HCT116 (cell line): ENCODE data around the gene SERINC1. TPM values are rescaled to one million over a fixed set of nuclear protein-coding genes. Genes with fewer than 3 reads are reported as not detected.

ENCODE experiments used
- ATAC-seq: fragments of 200-7000 bp; cut with Tn5 transposase; 2 replicates; pipeline ENCODE4 v1.9.1; 2020; ENCODE audit warnings: mild to moderate bottlenecking, moderate library complexity
- BruUV-seq: library from RNA; stranded (reverse); fragments of 400-500 nt; replicated peaks from 2 replicates; lab custom pipeline; 2021; lab: Mats Ljungman, UMichigan
- CTCF ChIA-PET: fragments of 300-600 bp; sonication (Branson Sonifier 250); formaldehyde crosslinking; loops from one replicate; lab custom pipeline; 2021; ENCODE audit warnings: antibody characterized with exemption; lab: Charles Lee
- POLR2A ChIA-PET: fragments of 300-600, 350-600 bp; sonication (Branson Sonifier 250); formaldehyde crosslinking; loops from one replicate; lab custom pipeline; 2021; ENCODE audit warnings: antibody characterized with exemption; lab: Charles Lee
- RAD21 ChIA-PET, 2 experiments: fragments of 300-600 bp; sonication (Branson Sonifier 250); formaldehyde crosslinking; loops; one replicate each; lab custom pipeline; 2023; ENCODE audit warnings: low total read pairs in 2 of 2; ENCODE audit not compliant: uncharacterized antibody in 2 of 2, unreplicated experiment in 2 of 2, low non-redundant PET in 1 of 2; lab: Charles Lee
- DNase-seq: peaks from one replicate; pipeline ENCODE4 v3.0.0-alpha.2; 2010; ENCODE audit warnings: low read depth, low spot score
- H2AFZ ChIP-seq: fragments of 200-600 bp; shearing (Covaris generic), sonication (generic); 2 replicates; pipeline ENCODE4 v1.6.1; 2017; ENCODE audit warnings: low read depth, mixed run types, mixed read lengths, antibody characterized with exemption, low read length; ENCODE audit not compliant: poor library complexity, severe bottlenecking
- H3K27ac ChIP-seq: 2 replicates; pipeline ENCODE4 v1.5.1; 2012; ENCODE audit warnings: low read depth, low read length
- H3K27me3 ChIP-seq: fragments of 200-600 bp; sonication (generic); 2 replicates; pipeline ENCODE4 v1.6.1; 2016; ENCODE audit warnings: mixed run types, low read length, mixed read lengths; ENCODE audit not compliant: insufficient read depth
- H3K36me3 ChIP-seq, 2 experiments: fragments of 200-500 bp in 1 of 2; fragments of 200-600 bp in 1 of 2; sonication (Bioruptor generic) in 1 of 2; sonication (generic) in 1 of 2; 2 replicates each; pipeline versions ENCODE4 v1.5.1 to v1.6.1; 2014 to 2016; ENCODE audit warnings: low read length in 2 of 2, inconsistent platforms in 1 of 2, mixed read lengths in 1 of 2, mixed run types in 1 of 2; ENCODE audit not compliant: insufficient read depth in 2 of 2, control insufficient read depth in 1 of 2
- H3K4me1 ChIP-seq, 2 experiments: fragments of 200-600 bp in 1 of 2; sonication (generic) in 1 of 2; 2 replicates each; pipeline versions ENCODE4 v1.5.1 to v1.6.1; 2012 to 2017; ENCODE audit warnings: low read length in 2 of 2, inconsistent platforms in 1 of 2, mild to moderate bottlenecking in 1 of 2, mixed read lengths in 1 of 2, mixed run types in 1 of 2, moderate library complexity in 1 of 2; ENCODE audit not compliant: insufficient read depth in 2 of 2, control insufficient read depth in 1 of 2
- H3K4me2 ChIP-seq: fragments of 200-600 bp; sonication (generic); 2 replicates; pipeline ENCODE4 v1.6.1; 2017; ENCODE audit warnings: mixed run types, low read length, mixed read lengths
- H3K4me3 ChIP-seq, 2 experiments: fragments of 200-600 bp in 1 of 2; sonication (generic) in 1 of 2; replicated peaks in 1 of 2; 2 replicates each; pipeline ENCODE4 v1.5.1; 2011 to 2016; ENCODE audit warnings: low read length in 2 of 2, control low read depth in 1 of 2, low read depth in 1 of 2, mild to moderate bottlenecking in 1 of 2, mixed read lengths in 1 of 2, mixed run types in 1 of 2
- H3K79me2 ChIP-seq: fragments of 200-600 bp; sonication (generic); 2 replicates; pipeline ENCODE4 v1.6.1; 2017; ENCODE audit warnings: mild to moderate bottlenecking, mixed run types, low read length, moderate library complexity, mixed read lengths; ENCODE audit not compliant: insufficient read depth
- H3K9ac ChIP-seq: fragments of 200-600 bp; sonication (generic); 2 replicates; pipeline ENCODE4 v1.6.1; 2016; ENCODE audit warnings: low read length, mixed read lengths
- H3K9me2 ChIP-seq: fragments of 200-600 bp; sonication (generic), shearing (Covaris generic); 2 replicates; pipeline ENCODE4 v1.6.1; 2017; ENCODE audit warnings: mixed run types, mild to moderate bottlenecking, moderate library complexity; ENCODE audit not compliant: insufficient read depth
- H3K9me3 ChIP-seq, 2 experiments: fragments of 200-500 bp in 1 of 2; fragments of 200-600 bp in 1 of 2; sonication (Bioruptor generic) in 1 of 2; sonication (generic) in 1 of 2; 2 replicates each; pipeline ENCODE4 v1.6.1; 2014 to 2017; ENCODE audit warnings: low read length in 2 of 2, mixed read lengths in 2 of 2, inconsistent platforms in 1 of 2, low read depth in 1 of 2, mild to moderate bottlenecking in 1 of 2, mixed run types in 1 of 2, moderate library complexity in 1 of 2; ENCODE audit not compliant: control insufficient read depth in 1 of 2, insufficient read depth in 1 of 2
- H4K20me1 ChIP-seq: fragments of 200-600 bp; sonication (generic), shearing (Covaris generic); 2 replicates; pipeline ENCODE4 v1.6.1; 2017; ENCODE audit warnings: mixed run types, mild to moderate bottlenecking, moderate library complexity; ENCODE audit not compliant: insufficient read depth
- CBX3 ChIP-seq: IDR thresholded peaks from 2 replicates; pipeline ENCODE4 v1.6.1; 2012; ENCODE audit warnings: low read depth
- CEBPB ChIP-seq: IDR thresholded peaks from 2 replicates; pipeline ENCODE4 v1.6.1; 2012; ENCODE audit warnings: low read depth
- CTCF ChIP-seq, 3 experiments: fragments of 200-600 bp in 1 of 3; sonication (generic) in 1 of 3; IDR thresholded peaks in 2 of 3; conservative IDR thresholded peaks in 1 of 3; 2 replicates each; pipeline ENCODE4 v1.5.1; 2012 to 2017; ENCODE audit warnings: low read depth in 2 of 3, low read length in 2 of 3, antibody characterized with exemption in 1 of 3, borderline replicate concordance in 1 of 3, control low read depth in 1 of 3, mild to moderate bottlenecking in 1 of 3, mixed read lengths in 1 of 3, mixed run types in 1 of 3, moderate library complexity in 1 of 3; ENCODE audit not compliant: insufficient read depth in 1 of 3
- EGR1 ChIP-seq: IDR thresholded peaks from 2 replicates; pipeline ENCODE4 v1.6.1; 2012; ENCODE audit warnings: low read depth
- EZH2 ChIP-seq: fragments of 200-600 bp; sonication (generic); IDR thresholded peaks from 2 replicates; pipeline ENCODE4 v1.6.1; 2017; ENCODE audit warnings: antibody characterized with exemption, mixed run types
- EZH2phosphoT487 ChIP-seq: fragments of 200-600 bp; IDR thresholded peaks from 2 replicates; pipeline ENCODE4 v1.6.1; 2018; ENCODE audit warnings: antibody characterized with exemption, borderline replicate concordance
- FOSL1 ChIP-seq: IDR thresholded peaks from 2 replicates; pipeline ENCODE4 v1.6.1; 2012; ENCODE audit warnings: low read depth
- JUND ChIP-seq: IDR thresholded peaks from 2 replicates; pipeline ENCODE4 v1.6.1; 2012
- POLR2A ChIP-seq: IDR thresholded peaks from 2 replicates; pipeline ENCODE4 v1.7.0; 2011; ENCODE audit warnings: borderline replicate concordance; ENCODE audit not compliant: insufficient read depth, insufficient read length; ENCODE audit errors: extremely low read depth
- RAD21 ChIP-seq: IDR thresholded peaks from 2 replicates; pipeline ENCODE4 v1.6.1; 2012; ENCODE audit warnings: low read depth, mild to moderate bottlenecking
- REST ChIP-seq: IDR thresholded peaks from 2 replicates; pipeline ENCODE4 v1.6.1; 2012; ENCODE audit warnings: low read depth
- SP1 ChIP-seq: IDR thresholded peaks from 2 replicates; pipeline ENCODE4 v1.6.1; 2012; ENCODE audit warnings: low read depth
- SRF ChIP-seq: IDR thresholded peaks from 2 replicates; pipeline ENCODE4 v1.6.1; 2012; ENCODE audit warnings: low read depth
- YY1 ChIP-seq: IDR thresholded peaks from 2 replicates; pipeline ENCODE4 v1.6.1; 2011; ENCODE audit warnings: low read length, low read depth, moderate library complexity, mild to moderate bottlenecking; ENCODE audit not compliant: insufficient replicate concordance; ENCODE audit errors: extremely low read depth
- ZBTB33 ChIP-seq: IDR thresholded peaks from 2 replicates; pipeline ENCODE4 v1.6.1; 2011; ENCODE audit warnings: mild to moderate bottlenecking, low read length, moderate library complexity; ENCODE audit not compliant: insufficient replicate concordance; ENCODE audit errors: extremely low read depth
- ZFX ChIP-seq: fragments of 450-650 bp; IDR thresholded peaks from 2 replicates; pipeline ENCODE4 v1.6.1; 2017
- ZNF274 ChIP-seq: fragments of 200-500 bp; sonication (Bioruptor generic); IDR thresholded peaks from 2 replicates; pipeline ENCODE4 v1.6.1; 2014; ENCODE audit warnings: mild to moderate bottlenecking, low read depth, low read length, inconsistent platforms
- intact Hi-C: fragments of 100-400 bp; cut with micrococcal nuclease; formaldehyde crosslinking; loops from 2 replicates; pipeline ENCODE4 v1.10.0; 2022
- total RNA-seq: library from RNA; stranded (reverse); gene quantifications from one replicate; pipeline ENCODE4 v1.2.1, GENCODE V29; 2021; ENCODE audit not compliant: unreplicated experiment

The SERINC1 gene
- total RNA-seq, 1 experiment from 2014 or later, result 45.2 TPM

- TF ChIP-seq CTCF (IDR thresholded peaks at IDR 0.05 in 2 of 3, conservative IDR thresholded peaks at IDR 0.05 in 1 of 3; ENCODE audit: borderline replicate concordance in 1 of 3, insufficient read depth in 1 of 3, low read depth in 2 of 3, low read length in 2 of 3), result no peak
- TF ChIP-seq FOSL1, result no peak
Measured at GRCh38 chr6:122422003-122422402, 49.6 kb downstream of the SERINC1 start (continued).

GRCh38 chr6:122416825-122417224, 54.8 kb downstream of the SERINC1 start:
- intact Hi-C loops, result no loop called here
- no peak for DNase-seq
- ChIA-PET CTCF (no interaction called here), RAD21 (no interaction called here), POLR2A (no interaction called here)
- H3K36me3 ChIP-seq, result peaks cover 22 to 31% of the 10 kb centered on the region in 2 experiments
- ATAC-seq, result no peak
- no peaks in the 10 kb centered on the region for H3K4me1 ChIP-seq
- BruUV-seq, result no TSS peak
- no peaks in the 10 kb centered on the region for H4K20me1 ChIP-seq
- peaks cover 11% of the 10 kb centered on the region for H3K79me2 ChIP-seq
- H3K9ac ChIP-seq, result no peak overlapping the region
- H2AFZ ChIP-seq, result no peak overlapping the region
- H3K27me3 ChIP-seq, result no peaks in the 10 kb centered on the region
- no peak overlapping the region for H3K4me3 ChIP-seq
- H3K4me2 ChIP-seq, result no peak overlapping the region
- no peaks in the 10 kb centered on the region for H3K9me3 ChIP-seq
- H3K9me2 ChIP-seq, result no peaks in the 10 kb centered on the region
- no peak overlapping the region for H3K27ac ChIP-seq
- TF ChIP-seq EZH2, result no peak
- TF ChIP-seq CBX3, result no peak
- TF ChIP-seq FOSL1, result no peak
- no peak for TF ChIP-seq CEBPB
- TF ChIP-seq RAD21, result no peak
- TF ChIP-seq SRF, result no peak
- TF ChIP-seq EGR1, result no peak
- no peak for TF ChIP-seq ZNF274
- no peak for TF ChIP-seq EZH2phosphoT487
- no peak for TF ChIP-seq POLR2A
- TF ChIP-seq REST, result no peak
- TF ChIP-seq ZFX, result no peak
- no peak for TF ChIP-seq JUND
- no peak for TF ChIP-seq ZBTB33
- no peak for TF ChIP-seq YY1
- no peak for TF ChIP-seq SP1
